NOMO-1 (cell line): ENCODE measurements around the gene MAP9.
"Not testable (repeated sequence)": the region's sequence is repeated elsewhere in the genome, so short reads cannot be mapped to it uniquely, and the experiment has no call there.

ENCODE experiments used
- DNase-seq, 2 experiments: peaks; one replicate each; lab custom pipeline; 2025; ENCODE audit not compliant: unreplicated experiment in 2 of 2; lab: John Stamatoyannopoulos, UW

Gene MAP9

DNA sequence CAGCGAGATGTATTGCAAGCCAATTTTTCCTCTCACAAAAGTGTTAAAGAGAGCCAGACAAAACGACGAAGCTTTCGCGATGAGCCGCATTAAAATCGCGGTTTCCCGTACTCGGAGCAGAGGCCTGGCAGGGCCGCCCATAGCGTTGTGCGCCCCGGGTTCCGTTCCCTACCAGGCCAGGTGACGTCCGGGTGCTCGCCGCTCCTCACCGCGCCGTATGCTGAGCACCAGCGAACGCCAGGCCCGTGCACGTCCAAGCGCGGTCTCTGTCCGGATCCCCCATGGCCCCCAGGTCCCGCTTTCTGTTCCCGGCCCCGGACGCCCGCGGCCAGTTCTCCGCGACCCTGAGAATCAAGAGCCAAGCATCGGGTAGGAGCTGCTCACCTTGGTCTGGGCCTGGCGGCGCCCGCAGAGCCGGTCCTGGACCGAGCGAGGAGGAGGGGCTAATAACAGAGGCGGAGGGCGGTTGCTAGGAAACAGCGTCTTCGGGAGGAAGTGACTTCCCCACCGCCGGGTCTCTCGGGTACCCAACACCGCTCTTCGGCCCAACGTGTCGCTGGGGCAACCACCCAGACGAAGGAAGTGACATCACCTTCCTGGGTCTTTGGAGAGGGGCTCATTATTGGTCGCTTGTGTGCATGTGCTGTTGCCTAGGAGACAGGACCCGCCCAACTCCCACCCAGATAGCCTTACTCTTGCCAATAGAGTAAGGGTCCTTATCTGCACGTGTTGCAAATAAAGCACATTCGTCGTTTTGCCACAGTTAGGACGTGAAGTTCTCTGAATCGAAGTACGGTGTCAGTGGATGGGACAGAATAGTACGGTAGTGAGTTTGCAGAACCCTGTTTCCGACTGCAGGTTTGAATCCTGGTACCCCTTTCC lies at the start of gene MAP9:
TSS of gene MAP9 (minus strand) at position 579 of the 882 bp plus-strand sequence. CDS start 1,115 bp downstream, outside the sequence.
- DNase-seq = no peak

DNA sequence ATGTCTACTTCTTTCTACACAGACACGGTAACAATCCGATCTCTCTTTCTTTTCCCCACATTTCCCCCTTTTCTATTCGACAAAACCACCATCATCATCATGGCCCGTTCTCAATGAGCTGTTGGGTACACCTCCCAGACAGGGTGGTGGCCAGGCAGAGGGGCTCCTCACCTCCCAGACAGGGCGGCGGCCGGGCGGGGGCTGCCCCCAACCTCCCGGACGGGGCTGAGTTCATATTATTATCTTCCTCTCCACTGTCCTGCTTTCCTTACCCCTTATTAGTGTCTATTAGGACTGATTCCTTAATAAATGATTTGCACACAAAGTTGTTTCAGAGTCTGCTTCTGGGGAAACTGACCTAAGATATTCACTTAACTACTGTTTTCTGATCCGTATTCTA lies 48.0 kb upstream of the MAP9 start:
- DNase-seq = not testable (repeated sequence)

DNA sequence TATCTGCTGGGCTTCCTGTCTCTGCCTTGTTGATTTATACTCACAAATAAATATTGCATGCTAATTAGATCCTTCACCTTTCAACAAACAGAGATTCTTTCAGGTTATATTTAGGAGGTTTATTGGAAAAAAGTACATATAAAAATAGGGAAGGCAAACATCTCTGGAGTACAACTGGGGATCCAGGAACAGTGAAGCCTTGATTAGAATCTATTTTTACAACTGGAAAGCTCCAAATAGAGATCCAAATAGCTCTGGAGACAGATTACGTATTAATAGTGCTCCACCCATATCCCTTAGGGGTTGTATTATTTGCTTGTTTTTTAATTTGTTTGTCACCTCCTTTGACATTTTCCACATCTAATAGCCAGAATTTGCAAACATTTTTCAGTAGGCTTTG lies 46.9 kb upstream of the MAP9 start:
- no peak for DNase-seq

DNA sequence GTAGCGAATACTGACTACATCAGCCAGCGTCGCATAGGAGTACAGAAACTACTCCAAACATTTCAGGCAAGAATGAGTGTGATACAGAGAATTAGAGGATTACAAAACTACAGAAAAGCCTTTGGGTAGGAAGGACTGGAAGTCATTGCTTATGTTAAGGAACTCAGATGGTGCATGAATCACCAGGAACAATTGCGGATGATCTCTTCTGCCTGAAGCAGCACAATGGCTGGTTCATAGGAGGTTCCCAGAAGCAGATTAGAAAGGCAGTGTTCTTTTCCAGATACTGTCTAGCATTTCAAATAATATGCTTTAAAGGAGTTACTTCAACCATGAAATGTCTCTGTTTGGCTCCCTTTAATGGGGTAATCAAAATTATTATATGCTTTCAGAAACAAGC lies 42.5 kb upstream of the MAP9 start:
- DNase-seq = no peak

DNA sequence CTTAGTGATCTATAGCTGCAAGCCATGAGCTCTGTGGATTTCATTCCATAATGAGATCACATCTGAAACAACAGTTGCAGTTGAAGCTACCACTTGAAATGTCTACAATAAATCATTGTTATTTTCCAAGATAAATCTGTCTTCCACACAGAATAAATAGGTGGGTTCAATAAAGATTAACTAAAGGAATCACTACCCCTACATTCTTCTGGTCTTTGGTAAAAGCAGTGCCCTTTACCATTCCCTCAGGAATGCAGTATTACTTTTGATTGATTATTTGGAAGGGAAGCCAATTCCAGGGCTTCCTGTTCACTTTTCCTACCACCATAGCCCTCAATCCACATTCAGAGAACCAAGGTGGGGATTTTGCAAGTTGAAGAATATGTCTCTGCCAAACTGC lies 38.9 kb upstream of the MAP9 start:
- DNase-seq = no peak

DNA sequence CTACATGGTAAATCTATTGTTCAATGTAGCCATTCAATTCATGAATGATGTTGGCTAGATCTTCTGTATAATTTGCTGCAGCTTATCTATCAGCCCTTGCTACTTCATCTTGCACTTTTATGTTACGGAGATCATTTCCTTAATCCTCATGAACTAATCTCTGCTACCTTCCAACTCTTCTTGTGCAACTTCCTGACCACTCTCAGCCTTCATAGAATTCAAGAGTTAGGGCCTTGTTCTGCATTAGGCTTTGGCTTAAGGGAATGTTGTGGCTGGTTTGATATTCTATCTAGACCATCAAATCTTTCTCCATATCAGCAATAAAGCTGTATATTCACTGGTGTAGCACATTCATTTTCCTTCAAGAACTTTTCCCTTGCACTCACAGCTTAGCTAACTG lies 36.7 kb upstream of the MAP9 start:
- DNase-seq = no peak

DNA sequence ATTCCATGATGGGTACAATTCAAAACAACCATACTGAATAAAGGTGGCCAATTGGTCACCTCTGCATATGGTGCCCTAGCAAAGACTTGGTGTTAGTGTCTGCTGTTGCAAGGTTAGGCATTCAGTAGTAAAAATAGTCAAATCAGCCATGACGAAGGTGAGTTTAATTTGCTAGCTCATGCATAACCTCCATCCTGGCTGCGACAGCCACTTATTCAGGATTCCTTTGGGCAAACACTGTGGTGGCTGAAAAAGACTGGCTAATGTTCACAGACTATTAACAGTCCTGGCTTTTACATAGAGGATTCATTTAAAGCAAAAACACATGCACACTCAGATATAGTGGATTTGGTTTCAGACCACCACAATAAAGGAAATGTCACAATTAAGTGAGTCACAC lies 34.8 kb upstream of the MAP9 start:
- DNase-seq = no peak

DNA sequence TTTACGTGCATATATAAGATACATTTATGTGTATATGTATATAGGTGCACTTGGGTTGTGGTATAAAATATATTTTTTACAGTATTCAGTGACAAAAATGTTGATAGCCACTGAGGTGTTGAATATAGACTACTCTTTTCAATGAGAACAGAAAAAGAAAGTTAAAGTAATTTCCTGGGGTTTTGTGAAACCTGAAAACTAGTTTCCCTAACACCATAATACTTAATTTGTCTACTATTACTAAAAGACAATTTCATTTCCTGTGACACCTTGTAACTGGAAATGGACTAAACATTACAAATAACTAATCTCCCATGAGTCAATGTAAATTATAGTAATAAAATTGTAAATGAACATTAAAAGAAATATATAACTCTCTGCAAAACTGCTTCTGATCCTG lies 32.0 kb upstream of the MAP9 start:
- DNase-seq = no peak

DNA sequence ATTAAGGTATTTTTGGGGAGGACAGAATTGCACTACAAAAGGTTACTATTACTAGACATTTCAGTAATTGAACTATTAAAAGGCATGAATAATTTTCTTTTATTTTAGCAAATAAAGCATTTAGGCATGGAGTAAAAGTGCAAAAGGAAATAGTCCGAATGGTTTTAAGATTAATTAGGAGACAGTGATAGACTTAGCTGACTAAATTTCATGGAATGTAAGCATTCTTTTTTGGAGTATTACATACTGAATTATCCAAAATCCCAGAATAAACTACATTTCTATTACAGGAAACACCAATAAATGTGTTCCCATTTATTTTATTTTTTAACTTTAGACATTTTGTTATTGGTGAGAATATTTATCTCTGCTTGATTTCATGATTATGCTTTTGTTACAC lies 30.7 kb upstream of the MAP9 start:
- DNase-seq = no peak

DNA sequence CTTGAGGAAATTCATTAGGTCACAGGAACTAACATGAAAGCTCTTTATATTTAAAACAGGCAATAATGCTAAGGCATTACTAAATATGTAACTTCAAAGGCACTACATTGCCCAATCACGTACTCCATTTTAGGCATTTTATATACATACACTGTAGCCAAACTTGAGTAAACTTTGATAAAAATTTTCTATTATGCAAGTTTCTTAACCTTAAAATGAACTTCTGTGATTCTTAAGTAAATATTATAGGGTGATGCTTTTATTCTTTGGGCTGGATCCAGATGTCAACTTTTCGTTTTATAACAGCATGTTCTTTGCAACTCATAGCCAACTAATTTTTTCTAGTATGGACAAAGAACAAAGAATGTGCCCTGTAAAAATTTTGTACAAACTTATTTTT lies 28.3 kb upstream of the MAP9 start:
- DNase-seq = no peak

DNA sequence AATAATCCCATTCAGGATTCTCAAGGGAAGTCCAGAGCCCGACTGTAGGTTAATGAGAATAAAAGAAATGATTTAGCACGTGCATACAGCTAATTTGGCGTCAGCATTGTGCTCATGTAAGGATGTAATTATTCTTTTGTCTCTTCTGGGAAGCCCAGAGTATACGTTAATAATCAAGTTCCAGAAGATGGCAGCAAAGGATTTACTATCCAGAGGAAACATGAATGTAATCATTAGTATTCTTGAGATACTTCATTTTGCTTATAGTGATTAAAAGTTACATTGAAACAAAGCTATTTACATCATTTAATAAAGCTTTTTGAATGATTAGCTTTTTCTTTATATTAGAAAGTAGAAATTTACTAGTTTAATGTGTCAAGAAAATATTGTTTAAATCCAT lies 27.1 kb upstream of the MAP9 start:
- DNase-seq = no peak

DNA sequence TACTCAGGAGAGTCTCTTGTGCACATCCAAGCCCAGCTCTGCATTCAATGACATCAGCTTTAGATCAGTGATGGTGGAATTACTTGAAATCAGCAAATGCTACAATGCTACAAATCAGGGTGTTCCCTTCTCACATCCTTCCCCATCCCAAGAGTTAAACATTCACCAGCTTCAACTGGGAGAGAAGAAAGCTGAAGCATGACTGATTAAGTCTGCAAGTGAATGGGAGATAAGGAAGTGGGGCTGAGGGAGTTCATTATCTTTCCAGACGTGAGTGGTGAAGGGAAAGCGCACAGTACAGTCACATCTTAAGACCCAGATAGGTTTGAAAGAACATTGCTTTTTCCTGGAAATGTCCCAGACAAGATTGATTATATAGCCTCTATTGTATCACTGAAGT lies 26.2 kb upstream of the MAP9 start:
- DNase-seq = no peak

DNA sequence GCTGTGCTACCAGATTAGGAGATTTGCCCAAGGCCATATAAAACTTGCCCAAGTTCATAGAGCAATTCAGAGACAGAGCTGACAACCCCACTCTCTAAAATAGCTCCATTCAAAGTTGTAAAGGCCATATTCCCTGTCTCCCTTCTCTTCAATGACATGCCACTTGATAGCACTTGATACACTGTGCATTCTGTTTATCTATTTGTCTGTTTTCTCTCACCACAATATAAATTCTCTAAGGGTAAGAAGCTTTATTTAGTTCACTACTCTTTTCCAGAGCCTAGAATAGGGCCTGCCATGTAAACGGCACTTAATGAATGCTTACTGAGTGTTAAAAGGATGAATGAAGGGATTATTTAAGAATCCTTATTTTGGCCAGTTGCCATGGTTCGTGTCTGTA lies 24.1 kb upstream of the MAP9 start:
- DNase-seq = no peak

DNA sequence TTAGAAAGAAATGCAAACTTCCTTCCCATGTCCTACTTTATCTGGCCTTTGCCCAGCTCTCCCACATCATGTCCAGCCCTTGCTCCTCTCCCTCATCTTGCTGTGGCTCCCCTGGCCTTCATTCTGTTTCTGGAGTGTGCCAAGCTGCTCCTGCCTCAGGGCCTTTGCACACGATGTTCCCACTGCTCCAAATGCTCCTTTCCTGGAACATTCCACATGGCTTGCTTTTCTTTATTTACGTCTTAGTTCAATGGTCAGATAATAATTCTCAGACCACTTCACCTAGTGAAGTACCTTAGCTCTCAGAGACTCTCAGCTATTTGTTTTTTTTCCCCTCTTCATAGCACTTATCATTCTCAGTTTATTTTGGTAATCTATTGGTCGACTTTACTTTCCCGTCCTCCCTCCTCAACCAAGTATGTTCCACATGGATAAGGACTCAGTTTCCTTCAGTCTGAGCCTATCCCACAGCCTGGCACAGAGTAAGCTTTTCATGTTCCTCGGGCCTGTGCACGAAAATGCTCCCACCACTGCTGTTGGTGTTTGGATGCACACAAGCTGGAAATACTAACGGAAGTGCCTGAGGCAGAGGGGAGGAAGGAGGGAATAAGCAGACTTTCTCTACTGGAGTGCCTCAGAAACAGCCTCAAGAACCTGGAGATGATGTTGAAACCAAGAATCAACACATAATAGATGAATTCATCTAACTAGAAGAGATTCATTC lies 23.4 kb upstream of the MAP9 start:
- no peak for DNase-seq

DNA sequence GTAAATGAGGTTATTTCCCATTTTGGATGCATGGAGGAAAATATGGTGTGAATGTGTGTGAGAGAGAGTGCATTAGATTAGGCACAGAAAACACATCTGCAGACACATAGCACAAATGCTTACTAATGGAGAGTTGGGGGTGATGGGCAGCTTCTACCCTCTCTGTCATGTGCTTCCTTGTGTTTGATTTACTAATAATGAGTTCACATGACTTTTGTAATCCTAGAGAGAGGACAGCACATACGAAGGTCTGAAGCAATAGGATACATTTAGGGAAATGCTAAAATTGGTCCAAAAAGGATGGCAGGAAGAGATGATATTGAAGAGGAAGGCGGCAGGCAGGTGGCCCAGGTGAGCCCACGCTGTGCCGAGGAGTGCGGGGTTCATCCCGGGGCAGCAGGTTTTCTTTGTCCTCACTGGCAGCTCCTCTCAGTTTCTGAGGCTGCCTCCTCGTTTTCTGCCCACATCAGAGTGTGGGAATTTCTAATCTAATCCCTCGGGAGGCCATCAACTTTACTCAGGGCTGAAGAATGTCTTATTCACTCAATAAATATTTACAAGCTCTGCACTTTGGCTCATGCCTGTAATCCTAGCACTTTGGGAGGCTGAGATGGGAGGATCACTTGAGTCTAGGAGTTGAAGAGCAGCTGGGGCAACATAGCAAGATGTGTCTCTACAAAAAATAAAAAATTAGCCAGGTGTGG lies 15.9 kb upstream of the MAP9 start:
- DNase-seq = no peak

DNA sequence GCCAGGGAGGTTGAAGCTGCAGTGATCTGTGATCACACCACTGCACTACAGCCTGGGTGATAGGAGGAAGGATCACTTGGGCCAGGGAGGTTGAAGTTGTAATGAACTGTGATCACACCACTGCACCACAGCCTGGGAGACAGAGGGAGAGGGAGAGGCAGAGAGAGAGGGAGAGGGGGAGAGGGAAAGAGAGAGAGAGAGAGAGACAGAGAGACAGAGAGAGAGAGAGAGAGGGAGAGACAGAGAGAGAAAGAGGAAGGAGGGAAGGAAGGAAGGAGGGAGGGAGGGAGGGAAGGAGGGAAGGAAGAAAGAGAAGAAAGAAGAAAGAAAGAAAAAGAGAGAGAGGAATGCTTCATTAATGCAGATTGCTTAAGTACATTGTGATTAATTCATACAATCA lies 15.2 kb upstream of the MAP9 start:
- no peak for DNase-seq

DNA sequence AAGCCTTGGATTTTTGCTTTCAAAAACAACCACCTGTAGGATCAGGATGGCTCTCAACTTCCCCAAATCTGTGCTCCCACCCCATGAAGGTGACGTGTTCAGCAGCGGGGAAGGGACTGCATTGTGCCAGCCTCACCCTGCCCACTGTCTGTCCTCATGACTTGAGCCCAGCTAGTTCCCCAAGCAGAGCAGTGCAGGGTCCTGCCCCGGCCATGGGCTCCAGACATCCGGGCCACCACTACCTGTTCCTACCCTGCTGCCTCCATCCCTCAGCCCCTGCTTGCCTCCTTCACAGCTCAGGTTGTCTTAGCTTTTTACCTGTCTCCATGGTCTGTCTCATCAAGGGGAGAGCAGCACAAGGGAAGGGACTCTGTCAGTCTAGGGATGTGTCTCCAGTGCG lies 11.4 kb upstream of the MAP9 start:
- no peak for DNase-seq

DNA sequence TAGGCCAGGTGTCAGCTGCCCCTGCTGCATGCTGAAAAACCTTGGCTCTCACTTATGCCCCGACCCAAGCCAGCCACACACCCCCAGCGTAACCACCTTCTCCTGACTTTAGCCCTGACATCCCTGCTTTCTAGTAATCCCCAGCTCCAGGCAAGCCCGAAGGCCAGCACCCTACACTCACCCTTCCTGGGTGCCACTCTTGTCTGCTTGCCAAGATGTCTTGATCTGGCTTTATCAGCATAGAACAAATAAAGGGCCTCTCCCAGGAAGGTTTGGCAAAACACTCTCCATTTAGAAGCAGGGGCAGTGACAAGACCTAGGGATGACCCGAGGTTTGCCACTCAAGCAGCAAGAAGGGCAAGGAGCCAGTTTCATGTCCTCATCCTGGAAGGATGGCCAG lies 6.8 kb upstream of the MAP9 start:
- DNase-seq = no peak

DNA sequence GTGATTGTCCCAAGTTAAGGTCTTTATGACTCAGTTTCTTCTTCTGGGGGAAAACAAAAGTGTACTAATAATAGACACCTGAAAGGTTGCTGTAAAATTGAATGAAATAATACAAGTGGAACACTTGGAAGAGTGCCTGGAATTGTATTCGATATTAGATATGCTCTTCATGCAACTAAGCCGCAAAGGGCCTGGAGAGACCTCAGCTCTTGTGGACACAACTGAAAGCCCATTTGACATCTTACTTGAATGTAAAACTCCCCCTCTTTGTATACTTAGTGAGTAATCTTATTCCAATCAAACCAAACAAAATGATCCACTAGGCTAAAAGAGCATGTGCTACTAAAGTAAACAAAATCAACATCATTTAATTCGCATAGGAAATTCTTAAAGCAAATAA lies 511 bp upstream of the MAP9 start:
- no peak for DNase-seq

DNA sequence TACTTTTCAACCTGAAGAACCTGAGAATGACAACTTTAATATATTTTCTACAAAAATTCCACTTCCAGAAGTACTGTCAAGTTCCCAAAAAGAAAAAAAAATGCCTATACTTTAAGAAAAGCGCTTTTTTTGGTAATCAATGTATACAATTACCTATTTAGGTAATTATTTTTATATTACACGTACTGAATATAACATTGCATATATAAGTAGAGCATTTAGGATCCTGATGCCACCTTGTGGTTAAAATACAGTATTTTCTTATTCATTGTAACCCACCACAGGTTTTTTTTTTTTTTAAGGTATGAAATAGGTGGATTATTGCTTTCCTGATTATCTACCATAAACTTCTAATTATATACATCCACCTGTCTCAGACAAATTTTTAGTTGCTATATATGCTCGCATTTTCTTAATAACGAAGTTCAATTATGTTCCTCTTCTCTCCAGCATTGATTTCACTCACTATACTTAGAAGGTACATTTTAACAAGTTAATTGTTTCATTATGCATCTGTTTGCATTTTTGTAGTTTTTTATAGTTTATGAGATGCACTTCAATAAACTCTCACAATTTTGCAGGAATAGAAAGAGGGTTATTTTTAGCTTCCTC lies 5.2 kb downstream of the MAP9 start:
- DNase-seq = peak in 1 of 2 experiments; percentile 5

DNA sequence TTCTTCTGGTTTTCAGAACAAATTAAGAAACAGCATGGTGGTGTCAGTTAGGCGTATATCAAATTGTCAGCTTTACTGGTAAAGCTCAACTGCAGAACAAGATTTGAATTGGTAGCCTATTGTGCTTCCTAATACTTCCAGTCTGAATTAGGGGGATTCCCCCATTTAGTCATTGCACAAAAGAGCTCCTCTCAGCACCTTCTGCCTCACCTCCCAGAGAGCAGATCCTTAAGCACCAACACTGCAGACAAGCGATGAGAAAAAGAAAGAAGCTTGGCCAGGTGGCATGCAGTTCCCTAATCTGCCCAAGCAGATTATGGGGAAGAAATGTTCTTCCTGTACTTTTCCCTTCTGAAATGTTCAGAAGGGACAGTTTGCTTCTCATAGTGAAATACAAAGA lies 9.2 kb downstream of the MAP9 start:
- DNase-seq = no peak
